MCF 10A (cell line): ENCODE results near the gene KIRREL3. TPM values are rescaled to one million over a fixed set of nuclear protein-coding genes. Genes with fewer than 3 reads are reported as not detected.

Experiments used
- BruUV-seq: library from RNA; stranded (reverse); fragments of 400-500 nt; replicated peaks from 2 replicates; lab custom pipeline; 2021; lab: Mats Ljungman, UMichigan
- CTCF ChIA-PET: fragments of 300-600 bp; sonication (Branson Sonifier 250); formaldehyde crosslinking; extraction: SDS; loops from one replicate; lab custom pipeline; 2021; ENCODE audit warnings: antibody characterized with exemption, inconsistent platforms; lab: Yijun Ruan, JAX
- POLR2A ChIA-PET: fragments of 300-600, 350-650 bp; sonication (Branson Sonifier 250); formaldehyde crosslinking; extraction: SDS; loops from one replicate; lab custom pipeline; 2020; ENCODE audit warnings: antibody characterized with exemption, inconsistent platforms; lab: Yijun Ruan, JAX
- DNase-seq: peaks from one replicate; pipeline ENCODE4 v3.0.0-alpha.2; 2018; ENCODE audit not compliant: unreplicated experiment
- H3K27ac Mint-ChIP-seq: one replicate; pipeline ENCODE4 v1.8.0; 2022; ENCODE audit warnings: mild to moderate bottlenecking, low read depth, mixed read lengths; ENCODE audit not compliant: unreplicated experiment
- H3K27me3 Mint-ChIP-seq: one replicate; pipeline ENCODE4 v1.8.0; 2022; ENCODE audit warnings: mixed read lengths; ENCODE audit not compliant: insufficient read depth, unreplicated experiment
- H3K36me3 Mint-ChIP-seq: one replicate; pipeline ENCODE4 v1.8.0; 2022; ENCODE audit warnings: mild to moderate bottlenecking, moderate library complexity, mixed read lengths; ENCODE audit not compliant: insufficient read depth, unreplicated experiment
- H3K4me1 Mint-ChIP-seq: one replicate; pipeline ENCODE4 v1.8.0; 2022; ENCODE audit warnings: mixed read lengths; ENCODE audit not compliant: insufficient read depth, unreplicated experiment
- H3K4me3 Mint-ChIP-seq: one replicate; pipeline ENCODE4 v1.8.0; 2022; ENCODE audit warnings: mild to moderate bottlenecking, moderate library complexity, mixed read lengths; ENCODE audit not compliant: unreplicated experiment
- H3K9me3 Mint-ChIP-seq: one replicate; pipeline ENCODE4 v1.8.0; 2022; ENCODE audit warnings: mixed read lengths; ENCODE audit not compliant: unreplicated experiment
- CTCF ChIP-seq: fragments of 200-600 bp; IDR thresholded peaks from one replicate; pipeline ENCODE4 v1.8.0; 2022; ENCODE audit warnings: antibody characterized with exemption, mild to moderate bottlenecking; ENCODE audit not compliant: unreplicated experiment
- intact Hi-C: fragments of 100-400 bp; cut with micrococcal nuclease; formaldehyde crosslinking; loops from 2 replicates; pipeline ENCODE4 v1.14.1; 2022
- total RNA-seq: library from RNA; stranded (reverse); gene quantifications from 2 replicates; pipeline ENCODE4 v1.2.3, GENCODE V29; 2022

Gene KIRREL3
- total RNA-seq, 1 experiment from 2014 or later = not detected

- no peaks in the 10 kb centered on the region for H3K27me3 Mint-ChIP-seq
- no peak overlapping the region for H3K27ac Mint-ChIP-seq
- intact Hi-C loops = no loop called here
- ChIA-PET CTCF (interaction anchor here (0.7 kb wide), 1 partner anchor 34 kb away, joined by 3 read pairs; no protein-coding TSS in a partner anchor), POLR2A (no interaction called here)
- TF ChIP-seq CTCF = no peak
- DNase-seq = no peak
- H3K36me3 Mint-ChIP-seq = no peaks in the 10 kb centered on the region
- H3K4me3 Mint-ChIP-seq = no peak overlapping the region
- H3K9me3 Mint-ChIP-seq = peaks cover 39% of the 10 kb centered on the region
- no peaks in the 10 kb centered on the region for H3K4me1 Mint-ChIP-seq
- no TSS peak for BruUV-seq
These were observed 72.9 kb downstream of the KIRREL3 start for GRCh38 chr11:126927623-126928022.

DNA sequence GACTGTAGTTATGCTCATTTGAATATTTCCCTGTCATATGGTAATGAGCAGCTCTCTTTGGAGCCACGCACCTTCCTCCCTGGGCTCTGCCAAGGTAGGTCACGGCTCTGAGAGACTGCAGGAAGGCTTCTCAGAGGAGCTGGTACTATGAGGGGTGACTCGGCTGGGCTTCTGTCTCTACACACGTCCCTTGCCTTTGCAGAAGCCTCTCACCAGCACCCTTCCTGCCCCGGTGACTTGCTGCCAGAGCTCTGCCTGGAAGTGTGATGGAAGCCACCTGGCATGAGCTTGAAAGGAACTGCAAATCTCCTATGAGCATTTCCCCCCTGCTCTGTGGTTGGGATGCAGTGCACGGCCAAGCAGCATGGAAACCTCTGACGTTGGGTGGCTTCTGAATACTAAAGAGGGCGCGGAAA, 74.2 kb downstream of the KIRREL3 start:
- Mint-ChIP-seq H3K27ac (no peak overlapping the region), H3K9me3 (peaks cover 33% of the 10 kb centered on the region), H3K4me1 (no peaks in the 10 kb centered on the region), H3K4me3 (no peak overlapping the region), H3K27me3 (no peaks in the 10 kb centered on the region), H3K36me3 (no peaks in the 10 kb centered on the region)
- no peak for TF ChIP-seq CTCF
- intact Hi-C loops = no loop called here
- ChIA-PET POLR2A (no interaction called here), CTCF (interaction anchor here (0.5 to 0.7 kb wide), 3 partner anchors 9 to 280 kb away, joined by 3 read pairs; no protein-coding TSS in a partner anchor)
- DNase-seq = no peak
- BruUV-seq = no TSS peak

DNA sequence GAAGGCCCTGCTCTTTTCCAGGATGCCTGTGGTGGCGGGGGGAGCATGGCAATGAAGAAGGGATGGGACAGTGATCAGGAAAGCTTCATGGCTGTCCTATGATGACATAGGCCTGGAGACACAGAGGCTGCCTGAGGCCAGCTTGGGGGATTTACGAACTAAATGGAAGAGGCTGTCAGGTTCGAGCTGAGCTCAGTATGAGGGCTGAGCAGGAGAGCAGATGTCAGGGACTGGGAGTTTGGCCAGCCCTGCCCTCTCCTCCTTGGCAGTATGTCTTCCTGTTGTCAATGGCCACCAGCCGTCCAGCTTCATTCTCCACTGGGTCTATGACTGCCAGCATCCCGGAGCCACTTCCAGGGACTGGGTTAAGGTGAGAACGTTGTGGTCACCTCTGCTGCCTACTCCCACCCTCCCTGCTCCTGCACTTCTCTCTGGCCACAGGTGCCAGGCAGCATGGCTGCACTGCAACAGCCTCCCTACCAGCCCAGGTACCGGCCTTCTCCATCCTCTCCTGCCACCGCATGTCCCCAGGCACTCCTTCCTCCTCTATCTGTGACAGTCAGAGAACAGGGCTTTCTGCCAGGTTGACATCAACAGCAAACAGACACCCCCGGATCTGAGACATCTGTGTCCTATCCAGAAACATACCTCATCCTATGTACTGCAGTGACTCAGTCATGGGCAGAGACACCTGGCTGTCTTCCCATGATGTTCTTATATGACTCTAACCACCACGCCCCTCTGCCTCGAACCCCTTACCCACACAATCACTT, 75.1 kb downstream of the KIRREL3 start:
- Mint-ChIP-seq H3K27ac (no peak overlapping the region), H3K9me3 (peaks cover 31% of the 10 kb centered on the region), H3K4me3 (no peak overlapping the region), H3K4me1 (no peaks in the 10 kb centered on the region), H3K27me3 (no peaks in the 10 kb centered on the region), H3K36me3 (no peaks in the 10 kb centered on the region)
- intact Hi-C loops = no loop called here
- TF ChIP-seq CTCF = no peak
- DNase-seq = peak; percentile 5
- no TSS peak for BruUV-seq
- ChIA-PET CTCF (no interaction called here), POLR2A (no interaction called here)

- Mint-ChIP-seq H3K36me3 (no peaks in the 10 kb centered on the region), H3K27ac (no peak overlapping the region), H3K4me1 (no peaks in the 10 kb centered on the region), H3K4me3 (no peak overlapping the region), H3K27me3 (no peaks in the 10 kb centered on the region), H3K9me3 (peaks cover 27% of the 10 kb centered on the region)
- intact Hi-C loops = no loop called here
- ChIA-PET POLR2A (no interaction called here), CTCF (interaction anchor here (1.4 kb wide), 1 partner anchor 614 kb away, joined by 4 read pairs; no protein-coding TSS in a partner anchor)
- no TSS peak for BruUV-seq
- TF ChIP-seq CTCF = no peak
- DNase-seq = no peak
These were observed 76.1 kb downstream of the KIRREL3 start for GRCh38 chr11:126924376-126925040.
